NCI-H1930 (cell line): ENCODE measurements around the gene CACNA1F.
A peak's percentile ranks its signal among the peaks of the same experiment; 100 is the strongest.

ENCODE experiments used
- DNase-seq, 2 experiments: peaks; one replicate each; lab custom pipeline; 2025; lab: John Stamatoyannopoulos, UW

The CACNA1F gene

DNA sequence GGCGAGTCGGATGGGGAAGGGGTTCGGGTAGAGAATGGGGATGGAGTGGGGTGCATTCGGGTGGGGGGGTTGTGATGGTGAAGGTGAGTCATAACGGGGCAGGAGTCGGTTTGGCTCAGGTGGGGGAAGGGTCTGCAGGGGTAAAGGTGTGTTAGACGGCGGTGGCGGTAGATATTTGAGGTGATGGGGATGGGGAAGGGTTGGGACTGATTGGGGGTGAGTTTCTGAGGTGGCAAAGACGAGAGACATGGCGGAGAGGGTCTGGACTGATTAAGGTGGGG lies 33.9 kb downstream of the CACNA1F start:
- no peak for DNase-seq

DNA sequence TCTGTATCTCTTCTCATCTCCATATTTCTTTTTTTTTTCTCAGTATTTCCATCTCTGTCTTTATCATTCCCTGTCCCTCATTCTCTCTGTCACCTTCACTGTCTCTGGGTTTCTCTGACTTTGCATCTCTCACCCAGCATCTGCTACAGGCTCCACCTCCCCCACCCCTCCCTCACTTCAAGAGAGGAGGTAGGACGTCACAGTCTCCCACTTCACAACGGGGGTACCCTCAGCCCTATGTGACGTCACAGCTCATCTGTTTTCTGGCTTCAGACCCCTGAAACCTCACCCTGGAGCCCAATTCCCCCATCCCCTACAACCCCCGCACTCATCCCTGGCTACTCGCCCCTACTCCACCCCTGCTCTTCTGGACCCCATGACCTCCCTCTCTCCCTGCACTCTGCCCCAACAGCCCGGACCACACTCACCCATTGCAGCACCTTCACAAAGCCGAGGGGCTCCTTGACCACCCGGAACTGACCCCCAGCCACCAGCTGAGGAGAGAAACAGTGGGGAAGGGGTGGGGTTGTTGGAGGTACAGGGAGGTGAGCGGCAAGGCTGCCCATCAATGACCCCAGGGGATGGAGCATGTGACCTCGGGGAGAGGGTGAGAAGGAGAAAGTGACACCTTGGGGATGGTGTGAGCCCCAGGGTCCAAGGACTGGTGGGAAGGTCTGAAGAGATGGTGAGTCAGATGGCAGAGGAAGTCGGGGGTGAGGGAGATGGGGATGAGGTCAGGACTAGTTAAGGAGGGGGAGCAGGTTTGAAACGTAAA lies 34.4 kb downstream of the CACNA1F start:
- no peak for DNase-seq

DNA sequence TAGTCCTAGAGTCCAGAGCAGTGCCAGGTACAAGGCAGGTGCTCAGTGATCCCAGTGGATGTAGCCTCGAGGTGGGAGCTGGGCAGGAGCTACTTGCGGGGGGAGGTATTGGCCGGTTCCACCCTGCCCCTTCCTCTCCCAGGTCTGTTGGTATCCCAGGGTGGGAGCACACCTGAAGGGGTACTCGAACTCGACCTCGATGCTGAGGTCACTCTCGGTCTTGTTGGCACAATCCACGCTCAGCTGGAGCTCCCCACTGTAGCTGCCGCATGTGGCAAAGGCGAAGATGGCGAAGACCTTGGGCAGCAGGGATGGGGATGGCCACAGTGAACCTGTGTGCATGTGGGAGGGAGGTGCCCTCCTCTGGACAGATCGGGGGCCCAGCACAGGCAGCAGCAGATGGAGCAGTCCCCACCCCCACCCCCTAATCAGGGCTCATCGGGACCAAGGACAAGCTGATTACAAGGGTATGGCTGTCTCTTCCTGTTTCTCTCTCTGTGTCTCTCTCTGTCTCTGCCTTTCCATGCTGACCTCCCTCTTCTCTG lies 35.5 kb downstream of the CACNA1F start:
- DNase-seq = no peak

DNA sequence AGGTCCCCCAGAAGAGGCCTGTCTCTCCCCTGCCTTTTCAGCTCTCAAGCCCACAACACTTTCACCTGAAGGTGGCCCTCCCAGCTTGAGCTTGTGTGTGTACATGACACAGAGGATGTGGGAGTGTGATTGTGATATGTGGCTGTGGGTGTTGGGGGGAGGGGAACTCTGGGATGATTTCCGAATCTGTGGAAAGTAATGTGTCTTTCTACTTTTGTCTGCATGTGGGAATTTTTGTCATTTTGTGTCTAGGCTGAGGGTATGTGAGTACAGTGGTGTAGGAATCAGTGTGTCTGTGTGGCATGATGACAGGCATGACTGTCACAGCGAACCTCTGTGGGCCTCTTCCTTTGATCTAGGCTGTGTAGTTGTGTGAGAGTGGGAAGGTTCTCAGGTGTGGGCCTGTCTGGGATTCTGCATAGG lies 39.6 kb downstream of the CACNA1F start:
- DNase-seq = no peak

DNA sequence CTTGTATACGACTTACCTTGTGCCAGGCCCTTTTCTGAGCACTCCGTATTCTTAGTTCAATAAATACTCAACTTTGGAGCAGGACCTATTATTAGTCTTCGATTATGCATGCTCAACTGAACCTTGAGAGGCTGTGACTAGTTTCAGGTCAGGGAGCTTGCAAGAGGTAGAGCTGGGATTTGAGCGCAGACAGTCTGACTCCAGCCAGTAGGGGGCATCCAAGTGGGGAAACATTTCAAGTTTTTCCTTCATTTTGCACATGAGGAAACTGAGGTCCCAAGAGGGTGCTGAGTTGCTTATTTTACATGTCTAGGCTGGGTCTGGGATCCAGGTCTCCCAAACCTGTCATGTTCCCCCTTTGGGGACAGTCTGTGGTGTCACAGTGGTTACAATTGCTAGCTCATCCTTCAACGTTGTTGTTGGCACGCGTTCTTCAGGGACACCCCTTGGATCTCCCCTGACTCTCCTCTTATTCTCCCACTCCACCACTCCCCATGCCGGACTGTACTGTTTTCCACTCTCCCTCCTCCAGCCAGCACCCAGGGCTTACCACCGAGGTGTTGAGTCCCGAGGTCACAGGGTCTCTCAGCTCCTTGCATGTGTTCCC lies 40.3 kb downstream of the CACNA1F start:
- DNase-seq = peak in 1 of 2 experiments; percentile 5

DNA sequence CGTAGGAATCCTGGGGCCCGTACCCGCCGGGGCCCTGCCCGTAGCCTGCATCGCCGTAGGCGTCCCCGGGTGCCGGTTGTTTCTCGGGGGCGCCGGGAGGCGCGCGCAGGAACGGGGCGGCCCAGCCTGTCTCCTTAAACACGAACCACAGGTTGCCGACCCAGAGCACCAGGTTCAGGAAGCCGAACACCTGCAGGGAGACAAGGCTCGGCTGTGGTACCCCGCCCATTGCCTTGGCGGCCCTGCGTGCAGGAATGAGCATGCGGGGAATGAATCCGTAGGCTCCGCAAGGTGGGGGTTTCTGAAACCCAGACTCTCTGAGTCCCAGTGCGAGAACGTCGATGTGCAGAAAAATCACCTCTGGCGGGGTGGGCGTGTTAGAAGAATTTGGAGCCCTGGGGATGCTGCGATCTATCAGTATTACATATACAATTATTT lies 41.5 kb downstream of the CACNA1F start:
- no peak for DNase-seq

DNA sequence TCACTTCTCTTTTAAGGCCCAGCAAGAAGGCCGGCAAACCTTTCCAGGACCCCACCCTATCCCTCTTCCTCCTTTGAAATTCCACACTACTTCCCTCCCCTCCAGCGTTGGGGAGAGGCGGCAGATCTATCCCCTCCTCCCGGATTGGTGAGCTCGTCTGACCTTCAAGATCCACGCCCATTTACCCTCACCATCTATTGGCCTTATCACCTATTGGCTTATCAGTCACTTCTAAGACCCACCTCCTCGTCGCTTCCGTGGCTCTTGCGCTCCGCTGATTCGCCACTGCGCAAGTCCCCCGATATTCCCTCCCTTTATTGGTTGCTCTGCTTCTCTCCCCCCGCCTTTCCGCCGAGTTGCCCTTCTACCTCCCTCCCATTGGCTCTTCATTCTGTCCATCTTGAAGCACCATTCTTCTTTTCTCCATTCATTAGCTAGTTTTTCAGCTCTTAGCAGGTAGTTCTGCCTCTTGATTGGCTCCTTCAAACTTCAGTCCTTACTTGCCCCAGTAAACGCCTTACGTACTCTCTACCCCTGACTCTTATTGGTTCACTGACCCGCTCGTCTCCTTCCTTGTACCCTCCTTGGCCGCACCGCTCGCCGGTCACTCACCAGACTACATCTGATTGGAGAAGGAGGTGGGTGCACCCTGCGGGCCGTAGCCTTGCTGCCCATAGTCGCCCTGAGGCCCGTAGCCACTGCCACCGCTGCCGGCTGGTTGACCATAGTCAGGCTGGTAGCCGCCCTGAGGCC lies 42.1 kb downstream of the CACNA1F start:
- DNase-seq = peak; percentile 94 to 99

DNA sequence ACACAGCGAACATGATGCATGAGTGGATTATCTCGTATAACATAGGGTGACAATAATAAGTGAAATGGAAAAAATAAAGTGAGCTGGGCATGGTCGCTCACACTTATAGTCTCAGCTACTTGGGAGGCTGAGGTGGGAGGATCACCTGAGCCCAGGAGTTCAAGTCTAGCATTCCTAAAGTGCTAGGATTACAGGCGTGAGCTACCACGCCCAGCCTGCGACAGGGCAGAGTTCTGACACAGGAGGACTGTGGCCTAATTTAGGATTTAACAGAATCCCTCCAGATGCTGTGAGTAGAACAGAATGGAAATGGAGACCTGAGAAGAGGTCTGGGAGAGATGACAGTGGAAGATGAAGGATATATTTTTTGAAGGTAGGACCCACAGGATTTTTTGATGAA lies 43.5 kb downstream of the CACNA1F start:
- DNase-seq = no peak

DNA sequence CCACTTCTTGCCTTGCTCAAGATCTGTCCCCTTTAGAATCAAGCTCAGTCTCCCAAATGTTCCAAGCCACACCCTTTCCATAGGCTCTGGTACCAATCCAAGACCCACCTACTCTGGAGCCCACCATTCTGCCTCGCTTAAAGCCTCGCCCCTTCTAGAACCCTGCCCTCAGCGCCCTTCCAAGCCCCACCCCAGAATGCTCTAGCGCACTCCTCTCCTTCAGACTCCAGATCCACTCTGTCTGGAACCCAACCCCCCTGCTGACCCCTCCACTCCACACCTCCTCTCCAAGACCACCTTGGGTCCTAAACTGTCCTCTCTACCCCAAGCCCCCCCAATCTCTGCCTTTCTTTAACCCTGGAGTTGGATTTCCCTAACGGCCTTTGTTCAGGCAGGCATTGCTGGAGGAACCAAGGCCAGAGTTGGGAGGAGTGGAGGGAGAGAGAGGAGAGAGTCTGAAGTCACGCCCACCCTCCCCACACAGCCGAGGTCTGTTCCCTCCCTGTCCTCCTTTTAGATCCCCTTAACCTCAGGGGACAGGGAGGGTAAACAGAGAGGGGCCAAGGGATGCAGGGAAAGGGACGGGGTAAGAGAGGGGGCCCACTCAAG lies 44.6 kb downstream of the CACNA1F start:
- DNase-seq = no peak

DNA sequence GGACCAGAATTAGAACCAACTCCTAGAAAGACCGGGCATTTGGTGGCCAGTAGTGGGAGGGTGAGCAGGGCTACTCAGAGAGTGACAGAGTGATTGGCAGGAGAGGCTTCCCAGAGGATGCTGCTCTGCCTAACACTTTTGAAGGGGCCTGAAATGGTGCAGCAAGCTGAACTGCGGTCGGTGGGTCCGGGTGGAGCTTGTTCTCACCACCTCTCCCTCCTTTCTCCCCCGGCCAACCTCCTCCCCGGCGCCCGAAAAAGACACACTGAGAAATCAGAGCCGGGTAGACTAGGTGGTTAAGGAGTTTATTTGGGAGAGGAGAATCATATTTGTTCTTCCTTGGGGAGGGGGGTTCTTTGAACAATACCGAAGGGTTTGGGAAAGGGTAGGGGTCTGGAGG lies 45.6 kb downstream of the CACNA1F start:
- no peak for DNase-seq

DNA sequence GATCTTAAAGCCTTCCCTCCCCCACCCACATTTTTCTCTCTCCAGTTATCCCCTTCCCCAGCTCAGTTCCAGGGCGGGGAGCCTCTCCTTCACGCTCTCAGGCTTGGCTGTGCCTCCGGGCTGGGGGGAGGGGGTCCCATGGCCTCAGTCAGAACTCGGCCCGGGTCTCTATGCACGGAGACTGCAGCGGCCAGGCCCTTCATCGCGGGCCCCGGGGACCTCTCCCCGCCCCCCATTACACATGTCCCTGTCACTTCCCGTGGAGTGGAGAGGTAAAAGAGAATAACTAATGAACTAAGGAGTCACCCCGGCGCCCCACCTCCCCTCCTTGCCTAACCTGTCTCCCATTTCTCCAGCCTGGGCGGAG lies 46.1 kb downstream of the CACNA1F start:
- no peak for DNase-seq

DNA sequence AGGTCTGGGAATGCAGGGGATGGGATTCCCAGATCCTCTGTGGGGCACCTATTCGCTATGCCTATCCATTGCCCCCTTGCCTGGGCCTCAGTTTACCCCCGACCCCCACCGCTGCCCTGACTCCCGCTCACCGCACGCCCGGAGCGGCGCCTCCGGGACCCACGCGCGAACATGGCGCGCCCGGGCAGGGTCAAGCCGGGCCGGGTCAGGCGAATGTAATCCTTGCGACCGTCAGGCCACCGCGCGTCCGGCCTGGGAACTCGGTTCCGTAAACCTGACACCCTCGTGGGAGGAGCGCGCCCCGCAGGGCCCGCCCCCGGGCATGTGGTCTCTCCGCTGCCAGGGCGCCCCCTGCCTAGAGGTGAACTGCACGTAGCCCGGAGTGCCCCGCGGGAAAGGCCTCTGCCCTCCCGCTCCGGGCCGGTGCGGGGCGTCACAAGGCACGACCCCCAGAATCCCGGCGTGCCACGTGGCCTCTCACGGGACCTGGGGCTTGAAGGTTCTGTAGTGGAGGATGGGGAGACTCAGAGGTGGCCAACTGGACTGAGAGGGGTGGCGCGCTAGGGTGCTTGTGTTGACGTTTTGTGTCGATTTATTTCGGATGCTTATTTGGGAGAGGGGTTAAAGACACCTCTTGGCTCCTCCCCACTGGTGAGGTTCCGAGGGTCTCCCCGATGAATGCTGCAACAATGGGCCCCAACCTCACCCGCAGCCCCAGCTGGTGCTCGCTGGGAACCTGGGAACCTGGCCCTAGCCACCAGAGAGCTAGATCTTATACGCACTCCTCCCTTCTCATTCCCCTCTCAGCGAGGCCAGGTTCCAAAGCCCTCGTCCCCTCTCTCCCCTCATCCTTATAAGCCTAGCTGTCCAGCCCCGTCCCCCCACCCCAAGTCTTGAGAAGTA lies 46.8 kb downstream of the CACNA1F start, which contains the start of gene PRICKLE3:
PRICKLE3 (minus strand) TSS at position 249 of the 903 bp plus-strand sequence; CDS start at position 173, 76 bp downstream.
- peak; percentile 69 to 80 for DNase-seq

DNA sequence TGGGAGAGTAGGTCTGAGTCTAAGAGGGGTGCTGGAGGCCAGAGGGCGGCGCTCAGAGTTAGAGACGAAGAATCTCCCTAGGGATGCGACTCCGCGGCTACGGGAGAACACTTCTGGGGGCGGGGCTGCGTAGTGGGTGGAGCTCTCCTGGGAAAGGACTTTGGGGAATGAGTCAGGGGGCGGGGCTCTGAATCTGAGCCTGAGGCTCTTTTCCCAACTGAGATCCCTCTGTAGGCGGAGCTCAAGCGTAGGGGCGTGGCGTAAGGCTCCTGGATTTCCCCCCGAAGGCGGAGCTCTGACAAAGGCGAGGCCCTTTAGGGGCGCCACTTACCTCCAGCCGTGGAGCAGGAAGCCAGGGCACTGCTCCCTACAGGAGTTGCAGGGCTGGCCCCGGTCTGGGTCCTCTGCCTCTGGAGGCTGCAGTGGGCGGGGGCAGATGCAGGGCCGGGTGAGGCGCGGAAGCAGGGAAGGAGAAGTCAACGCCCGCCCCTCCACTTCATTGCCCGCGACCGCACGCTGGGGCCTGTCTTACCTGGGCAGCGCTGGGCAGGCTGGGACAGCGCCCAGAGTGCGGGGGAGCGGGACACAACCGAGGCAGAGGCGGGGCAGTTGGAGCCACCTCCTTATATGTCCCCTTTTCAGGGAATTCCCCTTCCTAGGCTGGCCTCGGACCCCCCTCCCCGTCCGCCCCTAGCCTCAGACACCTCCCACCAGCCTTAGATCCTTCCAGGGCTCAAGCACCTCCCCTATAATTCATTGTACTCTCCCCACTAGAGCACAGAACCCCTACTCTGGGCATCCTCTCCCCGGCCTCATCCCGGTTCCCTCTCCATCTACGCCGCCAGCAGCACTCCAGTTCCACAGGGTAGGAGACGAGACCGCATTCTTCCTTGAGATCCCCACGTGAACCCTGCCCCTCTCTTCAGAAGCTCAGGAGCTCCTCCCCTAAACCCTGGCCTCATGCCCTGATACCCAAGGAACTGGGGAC lies 48.6 kb downstream of the CACNA1F start:
- DNase-seq = no peak

DNA sequence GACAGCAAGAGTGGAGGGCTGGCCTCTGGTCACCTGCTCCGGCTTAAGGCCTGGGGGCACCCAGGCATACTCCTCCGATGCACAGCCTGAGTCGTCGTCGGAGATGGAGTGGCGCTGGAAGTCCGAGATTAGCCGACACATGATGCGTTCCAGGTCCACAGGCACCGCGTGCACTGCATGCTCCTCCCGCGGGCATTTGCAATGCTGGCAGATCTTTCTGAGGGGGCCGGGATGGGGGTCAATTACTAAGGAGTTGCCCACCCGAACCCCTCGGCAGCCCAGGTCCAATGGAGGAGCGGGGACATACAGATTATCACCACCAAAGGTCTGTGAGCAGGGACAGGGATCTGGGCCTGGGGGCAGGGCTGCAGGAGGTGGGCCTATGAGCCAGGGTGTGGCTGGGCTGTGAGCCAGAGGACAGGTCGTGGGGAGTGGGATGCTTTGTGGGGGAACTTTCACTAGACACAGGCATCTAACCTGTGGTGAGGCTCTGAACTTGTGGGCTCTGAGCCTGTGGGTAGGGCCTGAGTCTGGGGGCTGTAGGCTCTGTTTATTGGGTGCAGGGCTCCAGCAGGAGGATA lies 49.3 kb downstream of the CACNA1F start:
- DNase-seq = no peak

DNA sequence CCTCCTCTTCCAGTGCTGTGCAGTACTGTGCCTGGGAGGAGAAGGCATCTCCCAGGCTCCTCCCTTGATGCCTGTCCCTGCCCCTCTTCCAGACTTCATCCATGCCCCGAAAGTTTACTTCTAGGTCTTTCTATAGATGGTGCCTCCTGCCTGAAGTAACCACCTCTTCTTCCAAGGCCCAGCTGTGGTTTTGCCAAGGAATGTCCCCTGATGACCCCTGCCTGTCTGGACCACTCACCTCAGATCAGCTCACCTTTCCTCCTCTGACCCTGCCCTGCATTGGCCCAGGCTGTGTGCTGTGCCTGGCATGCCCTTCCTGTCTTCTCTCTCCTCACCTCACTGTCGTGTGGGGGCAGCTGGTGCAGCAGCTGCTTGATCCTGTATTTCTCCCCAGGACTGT lies 53.8 kb downstream of the CACNA1F start:
- no peak for DNase-seq

DNA sequence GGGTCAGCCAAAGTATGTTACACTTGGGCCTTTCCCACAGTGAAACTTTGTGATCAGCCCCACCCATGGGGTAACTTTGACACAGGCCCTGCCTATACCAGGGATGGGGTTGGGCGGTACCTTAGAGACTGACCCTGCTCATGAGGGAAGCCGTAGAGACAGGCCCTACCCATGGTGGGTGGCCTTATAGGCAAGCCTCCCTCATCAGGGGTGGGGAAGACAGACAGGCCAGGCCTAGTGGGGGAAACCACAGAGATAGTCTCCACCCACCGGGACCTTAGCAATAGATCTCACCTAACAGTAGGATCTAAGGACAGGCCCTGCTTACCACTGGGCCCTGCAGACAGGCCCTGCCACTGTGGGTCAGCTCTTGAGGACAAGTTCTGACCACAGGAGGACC lies 54.6 kb downstream of the CACNA1F start:
- no peak for DNase-seq

DNA sequence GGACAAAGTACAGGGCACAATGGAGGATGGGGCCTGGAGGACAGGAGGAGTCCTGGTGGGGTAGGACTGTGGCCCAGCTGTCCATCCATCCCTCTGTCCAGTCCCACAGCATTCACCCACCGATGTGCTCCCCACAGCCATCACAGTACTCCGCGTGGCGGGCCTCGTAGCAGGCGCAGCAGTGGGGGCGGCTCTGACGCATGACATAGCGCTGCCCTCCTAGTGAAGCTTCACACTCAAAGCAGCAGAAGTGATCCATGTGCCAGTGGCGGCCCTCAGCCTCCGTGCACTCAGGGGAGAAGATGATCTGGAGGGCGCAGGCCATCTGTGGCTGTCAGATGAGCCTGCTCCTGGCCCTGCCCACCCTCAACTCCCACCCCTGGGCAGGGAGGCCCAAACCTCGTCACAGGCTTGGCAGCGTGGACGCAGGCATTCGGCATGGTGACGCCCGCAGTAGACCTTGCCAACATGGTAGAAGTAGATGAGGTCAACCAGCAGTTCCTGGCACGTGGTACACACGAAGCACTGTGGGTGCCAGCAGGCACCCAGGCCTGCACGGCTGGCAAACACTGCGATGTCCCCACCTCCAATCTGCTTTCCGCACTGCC lies 55.2 kb downstream of the CACNA1F start:
- DNase-seq = no peak

DNA sequence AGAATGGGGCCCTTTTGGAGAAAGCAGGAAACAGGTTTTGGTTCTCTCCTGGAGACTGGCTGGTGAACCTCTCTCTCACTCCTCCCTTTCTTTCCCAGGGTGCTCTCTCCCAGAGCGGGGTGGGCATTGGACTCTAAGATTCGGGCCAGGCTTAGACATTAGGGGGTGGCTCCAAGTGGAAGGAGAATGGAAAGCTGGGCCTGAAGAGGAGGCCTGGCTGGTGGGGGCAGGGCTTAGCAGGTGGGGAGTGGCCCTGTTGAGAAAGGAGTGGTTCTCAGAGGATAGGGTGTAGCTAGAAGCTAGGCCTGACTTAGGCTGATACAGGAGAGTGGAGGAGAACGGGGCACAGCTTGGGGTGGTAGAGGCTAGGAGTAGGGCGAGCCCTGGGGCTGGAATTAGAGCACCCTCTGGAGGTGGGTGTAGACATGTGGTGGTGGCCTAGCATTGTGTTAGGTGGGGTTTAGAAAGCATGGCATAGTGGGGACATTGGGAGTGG lies 55.8 kb downstream of the CACNA1F start:
- no peak for DNase-seq
